Endometrial microvascular endothelial cells (primary cell): ENCODE data around the gene TBR1. TPM values are rescaled to one million over a fixed set of nuclear protein-coding genes. Genes with fewer than 3 reads are reported as not detected.

ENCODE experiments used
- in situ Hi-C: cut with HindIII; loops from 2 replicates; pipeline ENCODE4 v1.10.0; 2017; ENCODE audit warnings: low sequenced_read_pairs, low pct_unique_long_range_greater_than_20kb; ENCODE audit errors: inconsistent ontology term
- total RNA-seq: library from RNA; depleted of rRNA; stranded (reverse); fragments of >200 nt; gene quantifications from one replicate; pipeline ENCODE4 v1.2.3, GENCODE V29; 2015; ENCODE audit errors: inconsistent ontology term

TBR1 gene
- not detected for total RNA-seq

DNA sequence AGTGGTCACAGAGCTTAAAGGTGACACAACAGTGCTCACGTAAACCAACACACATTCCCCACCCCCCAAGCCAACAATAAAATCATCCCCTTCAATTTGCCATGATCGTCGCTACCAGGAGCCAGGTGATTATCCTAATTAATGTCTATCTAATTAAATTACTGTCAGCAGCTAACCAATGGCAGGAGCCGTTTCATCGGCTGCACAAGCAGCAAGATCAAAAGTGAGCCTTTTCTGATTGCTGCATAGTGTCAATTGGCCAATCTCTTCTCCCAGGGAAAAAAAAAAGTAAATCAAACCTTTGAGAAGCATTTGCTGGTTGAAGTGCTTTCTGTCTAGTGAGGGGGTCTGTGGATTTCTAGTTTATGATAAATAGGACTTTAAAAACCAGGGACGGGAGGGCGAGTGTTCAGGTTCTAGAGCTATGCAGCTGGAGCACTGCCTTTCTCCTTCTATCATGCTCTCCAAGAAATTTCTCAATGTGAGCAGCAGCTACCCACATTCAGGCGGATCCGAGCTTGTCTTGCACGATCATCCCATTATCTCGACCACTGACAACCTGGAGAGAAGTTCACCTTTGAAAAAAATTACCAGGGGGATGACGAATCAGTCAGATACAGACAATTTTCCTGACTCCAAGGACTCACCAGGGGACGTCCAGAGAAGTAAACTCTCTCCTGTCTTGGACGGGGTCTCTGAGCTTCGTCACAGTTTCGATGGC lies at the start of gene TBR1:
TSS of gene TBR1 (plus strand) at position 311 of the 721 bp plus-strand sequence. CDS start at position 425, 114 bp downstream.
- in situ Hi-C loops, result no loop called here

DNA sequence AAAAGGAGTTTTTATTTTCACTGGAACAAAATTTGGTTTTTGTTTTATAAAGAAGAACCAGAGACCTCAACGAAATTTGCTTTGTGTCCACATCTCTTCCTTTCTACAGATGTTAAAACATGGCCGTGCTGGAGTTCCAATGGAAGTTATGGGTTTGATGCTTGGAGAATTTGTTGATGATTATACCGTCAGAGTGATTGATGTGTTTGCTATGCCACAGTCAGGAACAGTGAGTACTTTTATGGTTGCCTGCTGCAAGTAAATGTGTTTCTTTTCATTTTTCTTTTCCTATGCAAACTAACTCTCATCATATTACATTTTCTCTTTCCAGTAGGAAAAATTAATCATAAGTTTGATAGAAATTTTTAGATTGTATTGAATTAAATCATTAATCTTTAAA lies 48.4 kb upstream of the TBR1 start:
- in situ Hi-C loops, result no loop called here

DNA sequence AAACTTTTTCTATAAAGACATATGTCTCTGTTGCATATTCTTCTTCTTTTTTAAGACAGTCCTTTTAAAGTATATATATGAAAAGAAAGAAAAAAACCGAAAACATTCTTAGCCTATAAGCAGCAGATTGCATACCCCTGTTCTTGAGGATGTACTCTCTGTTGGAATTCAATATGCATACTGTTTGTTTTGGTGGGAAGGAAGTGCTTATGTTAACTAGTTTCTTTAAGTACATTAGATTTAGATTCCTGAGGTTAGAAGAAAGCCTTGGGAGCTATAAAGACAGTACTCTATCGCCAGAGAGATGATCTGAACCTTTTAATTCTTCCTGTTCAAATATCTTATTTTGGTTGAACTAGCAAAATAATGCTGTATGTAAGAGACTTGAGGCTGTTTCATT lies 46.8 kb upstream of the TBR1 start:
- in situ Hi-C loops, result no loop called here

DNA sequence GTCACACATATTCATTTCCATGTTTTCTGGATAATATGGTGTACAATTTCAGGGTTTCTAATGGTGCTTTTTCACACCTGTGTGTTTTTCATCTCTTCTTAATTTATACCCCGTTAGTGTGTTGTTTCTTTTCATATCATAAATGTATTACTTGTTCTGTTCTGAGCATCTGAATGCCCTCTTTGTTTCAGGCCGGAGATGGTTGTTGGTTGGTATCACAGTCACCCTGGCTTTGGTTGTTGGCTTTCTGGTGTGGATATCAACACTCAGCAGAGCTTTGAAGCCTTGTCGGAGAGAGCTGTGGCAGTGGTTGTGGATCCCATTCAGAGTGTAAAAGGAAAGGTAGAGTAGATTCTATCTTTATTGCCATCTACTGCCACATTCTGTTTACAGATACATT lies 45.1 kb upstream of the TBR1 start:
- in situ Hi-C loops, result no loop called here

DNA sequence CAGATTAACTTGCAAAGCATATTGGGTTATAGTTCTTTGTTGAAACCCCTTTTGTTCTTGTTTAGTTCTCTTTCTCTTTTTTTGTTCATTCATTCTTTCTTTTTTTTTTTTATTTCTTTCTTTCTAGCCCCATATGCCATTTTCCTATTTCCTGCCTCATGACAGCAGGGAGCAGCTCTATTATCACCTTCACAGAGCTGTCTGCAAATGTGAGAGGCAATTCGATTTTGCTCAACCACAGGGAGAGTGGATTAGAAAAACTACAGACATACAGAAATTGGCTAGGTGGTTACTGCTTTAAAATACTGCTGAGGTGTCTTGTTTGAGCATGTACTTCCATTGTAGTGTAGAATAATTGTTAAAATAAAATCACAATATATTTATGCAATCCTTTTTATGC lies 44.2 kb upstream of the TBR1 start:
- in situ Hi-C loops, result no loop called here

DNA sequence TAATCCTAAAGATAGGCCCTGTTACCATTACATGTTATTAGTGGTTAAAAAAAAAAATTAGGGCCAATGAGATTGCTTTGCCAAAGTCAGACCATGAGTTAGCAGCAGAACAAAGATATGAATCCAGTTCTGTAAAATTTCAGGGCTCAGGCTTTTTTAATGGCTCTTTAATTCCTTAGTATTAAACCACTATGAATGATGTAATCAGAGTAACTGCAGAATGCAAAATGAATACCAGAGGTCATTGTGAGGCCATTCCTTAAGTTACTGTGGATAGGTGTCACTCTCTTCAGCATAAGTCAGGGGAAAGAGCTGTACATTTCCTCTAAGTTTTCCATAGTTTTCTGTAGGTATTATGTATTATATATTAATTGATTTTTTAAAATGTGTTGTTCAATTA lies 42.2 kb upstream of the TBR1 start:
- in situ Hi-C loops, result no loop called here

DNA sequence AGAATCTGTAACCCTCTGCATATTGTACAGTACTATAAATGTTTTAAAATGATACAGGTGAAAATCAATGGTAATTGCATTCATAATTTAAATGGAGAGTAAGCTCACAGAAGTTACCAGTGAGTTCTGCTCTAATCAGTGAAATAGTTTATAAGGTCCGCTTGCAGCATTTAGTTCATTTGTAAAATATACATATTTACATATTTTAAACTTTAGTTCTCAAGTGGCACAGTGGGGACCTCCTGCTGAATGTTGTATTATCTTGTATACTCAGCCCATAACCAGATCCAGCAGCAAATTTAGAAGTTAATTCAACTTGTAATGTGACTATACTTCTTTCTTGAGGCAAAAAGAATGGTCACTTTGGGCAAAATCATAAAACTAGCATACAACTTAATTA lies 41.7 kb upstream of the TBR1 start:
- in situ Hi-C loops, result no loop called here

DNA sequence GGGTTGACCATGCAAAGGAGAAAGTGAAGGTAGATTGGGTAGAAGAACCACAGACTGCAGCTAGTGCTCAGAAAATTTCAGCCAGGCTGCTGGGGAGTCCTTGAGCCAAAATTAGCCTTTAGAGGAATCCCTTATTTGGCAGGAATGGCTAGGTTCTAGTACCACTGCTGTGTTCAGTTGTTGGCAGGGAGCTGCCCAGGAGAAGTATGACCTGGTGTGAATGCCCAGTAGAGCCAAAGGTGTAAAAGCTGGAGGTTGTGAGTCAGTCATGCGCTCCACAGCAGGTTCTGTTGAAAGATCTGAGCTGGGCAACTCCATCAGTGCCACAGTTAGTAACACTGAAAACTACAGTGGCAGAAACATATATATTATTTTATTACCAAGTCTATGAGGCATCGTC lies 36.4 kb upstream of the TBR1 start:
- in situ Hi-C loops, result no loop called here

DNA sequence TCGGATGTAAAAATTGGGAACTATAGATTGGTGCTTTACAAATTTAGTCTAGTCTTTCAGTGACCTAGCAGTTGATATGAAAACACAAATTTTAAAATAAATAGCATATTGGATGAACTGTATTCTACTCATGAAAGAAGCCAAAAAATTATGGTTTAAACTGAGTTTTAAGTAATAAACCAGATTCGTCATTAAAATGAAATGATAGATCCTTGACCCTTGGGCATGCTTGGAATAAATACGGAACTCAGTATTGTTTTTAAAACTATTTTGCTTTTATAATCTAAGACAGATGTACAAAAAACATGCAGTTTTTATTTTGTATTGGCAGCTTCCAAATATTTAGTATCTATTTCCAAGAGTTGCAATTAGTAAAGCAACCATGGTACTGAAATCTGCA lies 34.6 kb upstream of the TBR1 start:
- in situ Hi-C loops, result no loop called here

DNA sequence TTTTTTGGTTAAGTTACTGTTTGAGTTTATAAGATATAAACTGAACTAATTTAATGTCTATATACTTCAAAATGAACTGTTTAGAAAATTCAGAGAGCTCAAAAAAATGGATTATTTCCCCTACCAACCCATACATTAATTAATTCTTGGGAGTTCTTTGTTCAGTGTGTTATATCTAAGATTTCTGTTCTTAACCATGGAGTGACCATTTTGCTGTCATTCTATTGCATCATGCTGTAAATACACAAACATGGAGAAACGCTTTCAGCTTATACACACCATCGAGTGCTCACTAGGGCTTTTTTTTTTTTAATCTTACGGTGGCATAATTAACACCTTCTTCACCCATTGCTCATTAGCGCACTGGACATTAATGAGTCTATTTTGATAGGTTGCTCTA lies 33.4 kb upstream of the TBR1 start:
- in situ Hi-C loops, result no loop called here

DNA sequence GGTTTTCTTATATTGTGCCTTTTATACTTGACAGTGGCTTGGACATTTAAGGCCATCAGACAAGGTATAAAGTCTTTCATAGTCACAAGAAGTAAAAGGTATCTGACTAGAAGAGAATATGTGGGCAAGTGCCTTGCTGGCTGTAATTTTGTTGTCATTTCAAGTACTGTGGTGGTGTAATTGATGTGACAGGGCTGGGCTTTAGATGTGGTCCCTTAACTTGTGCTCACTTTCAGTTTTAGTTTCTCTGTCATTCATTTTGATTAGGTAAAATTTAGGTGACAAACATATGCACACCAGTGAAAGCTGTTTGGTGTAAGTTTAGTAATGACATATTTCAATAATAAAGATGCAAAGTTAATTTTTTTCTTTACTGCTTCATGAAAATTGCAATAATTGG lies 31.2 kb upstream of the TBR1 start:
- in situ Hi-C loops, result no loop called here

DNA sequence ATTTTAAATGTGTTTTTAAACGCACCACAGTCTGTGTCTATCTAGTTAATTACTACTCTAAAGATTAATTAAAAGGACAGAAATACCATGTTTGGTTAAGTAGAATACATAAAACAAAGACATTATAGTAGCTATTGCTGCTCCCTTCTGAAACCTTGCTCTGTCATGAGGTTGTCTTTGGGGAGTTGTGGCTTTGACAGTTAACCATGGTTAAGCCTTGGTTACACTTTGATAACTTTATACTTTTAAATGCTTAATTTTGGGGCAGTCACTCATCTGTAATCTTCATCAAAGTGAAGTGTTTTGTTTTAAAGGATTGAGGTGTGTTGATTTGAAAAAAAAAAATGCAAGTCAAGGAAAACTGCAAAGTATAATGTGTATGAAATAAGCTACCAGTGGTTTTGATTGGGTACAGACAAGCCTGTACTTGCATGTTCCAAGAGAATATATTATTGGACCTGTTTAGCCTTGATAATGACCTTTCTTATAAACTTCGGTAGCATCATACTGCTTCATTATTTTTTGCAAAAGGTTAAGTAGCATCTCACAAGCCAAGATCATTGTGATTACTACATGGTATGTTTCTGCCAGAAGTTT lies 29.8 kb upstream of the TBR1 start:
- in situ Hi-C loops, result no loop called here

DNA sequence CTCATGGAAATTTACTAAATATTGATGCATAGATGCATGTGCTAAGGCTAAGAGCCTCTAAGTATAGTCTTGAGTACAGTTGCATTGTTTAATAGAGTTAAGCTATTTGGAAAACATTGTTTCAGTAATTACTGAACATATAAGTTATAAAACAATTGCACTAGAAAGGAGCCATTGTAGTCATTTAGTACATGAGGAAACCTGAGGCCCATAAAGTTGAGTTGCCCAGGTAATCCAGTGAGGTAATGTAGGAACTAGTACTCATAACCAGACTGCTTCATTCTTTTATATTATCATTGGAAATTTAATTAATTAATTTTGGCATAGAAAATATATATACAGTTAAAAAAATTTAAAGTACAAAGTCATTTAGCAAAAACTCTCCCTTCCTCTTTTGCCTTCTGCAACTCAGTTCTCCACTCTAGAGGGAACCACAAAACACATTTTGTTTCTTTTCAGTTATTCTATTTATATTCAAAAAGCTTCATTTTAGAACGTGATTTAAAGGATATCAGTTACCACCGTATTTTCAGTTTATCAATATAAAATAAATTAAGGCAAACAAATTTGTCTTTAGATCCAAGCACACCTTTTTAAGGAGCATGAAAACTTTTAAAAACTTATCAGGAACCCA lies 27.8 kb upstream of the TBR1 start:
- in situ Hi-C loops, result no loop called here

DNA sequence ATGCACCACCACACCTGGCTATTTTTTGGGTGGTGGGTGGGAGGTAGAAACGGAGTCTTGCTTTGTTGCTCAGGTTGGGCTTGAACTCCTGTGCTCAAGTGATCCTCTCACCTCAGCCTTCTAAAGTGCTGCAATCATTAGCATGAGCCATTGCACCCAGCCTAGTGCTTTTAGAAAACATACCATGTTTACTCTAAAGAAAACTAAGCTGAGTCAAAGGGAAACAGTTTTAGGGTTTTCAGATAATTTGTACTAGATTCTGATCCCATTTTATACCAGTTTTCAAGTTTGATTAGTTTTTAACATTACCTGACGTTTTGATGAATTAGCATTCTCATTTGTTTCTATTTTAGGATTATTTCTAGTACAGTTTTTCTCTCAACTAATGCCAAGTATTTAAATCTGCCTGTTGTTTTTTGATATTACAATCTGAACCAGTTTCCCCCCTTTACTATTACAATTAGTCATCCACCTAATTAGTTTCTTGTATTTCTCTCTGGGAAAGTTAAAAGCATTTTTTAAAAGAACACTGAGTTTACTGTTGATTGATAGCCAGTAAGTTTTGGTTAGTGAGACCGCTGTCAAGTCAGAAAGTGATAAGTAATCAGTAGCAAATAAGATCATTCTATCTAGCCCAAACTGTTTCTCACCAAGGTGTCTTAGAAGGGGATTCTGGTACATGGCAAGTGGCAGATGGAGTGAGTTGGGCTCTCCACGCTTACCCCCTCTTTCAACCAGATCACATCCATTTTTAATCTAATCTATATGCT lies 24.2 kb upstream of the TBR1 start:
- in situ Hi-C loops, result no loop called here

DNA sequence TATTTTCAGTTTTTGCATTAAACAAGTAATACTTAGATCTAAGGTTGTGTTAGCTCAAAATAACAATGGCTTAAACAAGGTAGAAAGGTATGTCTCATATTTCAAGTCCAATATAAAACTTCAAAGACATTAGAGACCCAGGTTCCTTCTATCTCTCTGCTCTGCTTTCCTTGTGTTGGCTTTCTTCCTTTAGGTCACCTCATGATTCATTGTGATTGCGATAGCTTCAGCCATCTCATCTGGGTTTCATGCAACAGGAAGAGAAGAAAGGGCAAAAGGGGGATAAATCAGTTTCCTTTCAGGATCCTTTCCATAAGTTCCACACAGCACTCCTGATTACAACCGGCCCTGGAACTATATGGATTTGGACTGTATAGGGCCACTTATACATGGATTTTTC lies 16.0 kb upstream of the TBR1 start:
- in situ Hi-C loops, result no loop called here

DNA sequence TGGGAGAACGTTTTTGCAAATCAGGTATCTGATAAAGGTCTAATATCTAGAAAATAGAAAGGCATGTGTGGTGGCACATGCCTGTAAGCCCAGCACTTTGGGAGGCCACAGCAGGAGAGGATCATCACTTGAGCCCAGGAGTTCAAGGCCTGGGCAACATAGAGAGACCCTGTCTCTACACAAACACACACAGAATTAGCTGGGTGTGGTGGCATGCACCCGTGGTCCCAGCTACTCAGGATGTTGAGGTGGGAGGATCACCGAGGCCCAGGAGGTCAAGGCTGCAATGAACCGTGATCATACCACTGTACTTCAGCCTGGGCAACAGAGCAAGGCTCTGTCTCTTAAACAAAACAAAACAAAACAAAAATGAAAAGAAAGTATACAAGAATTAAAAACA lies 13.8 kb upstream of the TBR1 start:
- in situ Hi-C loops, result no loop called here

DNA sequence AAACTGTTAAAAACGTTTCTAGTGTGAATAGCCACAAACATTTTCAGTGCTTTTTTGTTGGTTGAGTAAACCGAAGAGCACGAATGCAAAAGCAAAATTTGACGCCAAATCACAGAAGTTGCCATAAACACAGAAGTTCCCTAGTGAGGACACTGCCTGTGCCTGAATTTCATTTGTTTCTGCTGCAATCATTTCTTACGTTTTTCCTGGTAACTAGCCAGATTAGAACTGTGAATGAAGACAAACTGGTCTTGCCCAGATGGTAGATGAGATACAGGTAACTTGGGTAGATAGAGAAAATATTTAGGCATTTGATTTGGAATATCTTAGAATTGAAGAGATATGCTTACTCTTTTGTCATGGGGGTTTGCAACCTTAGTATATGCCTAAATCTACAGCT lies 9.8 kb upstream of the TBR1 start:
- in situ Hi-C loops, result no loop called here

DNA sequence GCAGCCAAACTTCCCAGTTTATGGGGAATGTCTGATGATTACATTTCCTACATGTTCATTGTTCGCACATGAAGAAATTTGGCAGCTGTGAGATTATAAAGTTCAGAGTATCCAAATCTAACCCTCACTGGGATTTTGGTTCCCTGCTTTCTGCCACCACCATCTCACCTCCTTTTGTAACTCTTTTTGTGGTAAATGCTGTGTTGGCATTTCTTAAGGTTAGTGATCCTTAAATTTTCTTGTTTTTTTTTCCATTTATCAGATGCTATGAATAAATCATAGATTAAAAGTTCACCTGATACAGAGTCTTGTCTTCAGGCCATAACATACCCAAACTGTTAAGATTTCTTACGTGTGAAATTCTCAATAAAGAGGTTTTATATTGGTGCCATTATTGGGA lies 8.5 kb upstream of the TBR1 start:
- in situ Hi-C loops, result no loop called here

DNA sequence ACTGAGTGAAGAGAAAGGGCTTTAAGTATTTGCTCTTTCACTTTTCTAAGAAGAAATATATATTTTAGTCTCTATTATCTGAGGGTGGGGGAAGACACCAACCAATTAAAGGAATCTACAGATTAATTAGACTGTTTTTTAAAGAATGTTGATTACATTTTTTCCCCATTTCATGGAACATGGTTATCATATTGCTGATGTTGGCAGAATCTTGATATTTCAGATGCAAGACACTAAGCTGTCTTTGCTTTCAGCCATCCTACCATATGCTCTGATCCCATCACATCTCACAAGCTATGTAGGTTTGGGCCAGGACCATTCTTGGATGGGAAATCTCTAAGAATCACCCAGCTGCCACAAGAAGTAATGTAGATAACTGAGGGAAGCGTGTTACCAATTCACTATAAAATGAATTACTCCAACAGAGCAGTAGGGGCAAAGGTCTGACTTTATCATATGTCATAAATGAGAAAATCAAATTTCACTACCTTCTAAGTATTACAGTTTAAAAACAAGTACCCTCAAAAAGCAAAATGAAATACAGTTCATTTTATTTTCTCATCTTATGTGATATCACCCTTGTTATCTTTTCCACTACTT lies 6.7 kb upstream of the TBR1 start:
- in situ Hi-C loops, result no loop called here
